Myocyte (in vitro differentiated cells): ENCODE data around the gene TMEM63C. TPM values are rescaled to one million over a fixed set of nuclear protein-coding genes. Genes with fewer than 3 reads are reported as not detected.
"Not testable (repeated sequence)": the region's sequence is repeated elsewhere in the genome, so short reads cannot be mapped to it uniquely, and the experiment has no call there.

Experiments used
- DNase-seq: peaks from one replicate; pipeline ENCODE4 v3.0.0-alpha.2; 2012; ENCODE audit warnings: low read depth
- total RNA-seq: library from RNA; depleted of rRNA; stranded (reverse); fragments of >200 nt; gene quantifications from 2 replicates; pipeline ENCODE4 v1.2.3, GENCODE V29; 2014

The TMEM63C gene
- total RNA-seq, 1 donor from 2014 or later = 0.08 TPM

GRCh38 chr14:77155083-77155482 is 26.5 kb upstream of the TMEM63C start:
- DNase-seq = no peak

DNA sequence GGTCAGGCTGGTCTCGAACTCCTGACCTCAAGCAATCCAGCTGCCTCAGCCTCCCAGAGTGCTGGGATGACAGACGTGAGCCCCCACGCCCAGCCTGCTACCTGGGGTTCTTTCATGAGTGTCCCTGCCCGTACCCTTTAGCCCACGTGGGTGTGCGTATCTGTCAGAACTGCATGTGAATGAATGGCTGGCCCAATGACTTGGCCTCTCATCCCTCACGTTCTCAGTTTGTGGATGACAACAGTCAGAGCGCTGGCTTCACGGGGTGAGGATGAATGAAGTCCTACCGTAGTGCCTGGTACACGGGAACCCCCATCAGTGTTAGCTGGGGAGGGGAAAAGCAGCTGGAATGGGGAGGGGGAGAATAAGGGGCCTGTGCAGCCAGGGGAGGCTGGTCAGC is 23.9 kb upstream of the TMEM63C start:
- DNase-seq = no peak

- DNase-seq = peak; percentile 90
Observed at GRCh38 chr14:77158175-77158881, 23.3 kb upstream of the TMEM63C start.

GRCh38 chr14:77158882-77159255 is 22.7 kb upstream of the TMEM63C start:
- no peak for DNase-seq

DNA sequence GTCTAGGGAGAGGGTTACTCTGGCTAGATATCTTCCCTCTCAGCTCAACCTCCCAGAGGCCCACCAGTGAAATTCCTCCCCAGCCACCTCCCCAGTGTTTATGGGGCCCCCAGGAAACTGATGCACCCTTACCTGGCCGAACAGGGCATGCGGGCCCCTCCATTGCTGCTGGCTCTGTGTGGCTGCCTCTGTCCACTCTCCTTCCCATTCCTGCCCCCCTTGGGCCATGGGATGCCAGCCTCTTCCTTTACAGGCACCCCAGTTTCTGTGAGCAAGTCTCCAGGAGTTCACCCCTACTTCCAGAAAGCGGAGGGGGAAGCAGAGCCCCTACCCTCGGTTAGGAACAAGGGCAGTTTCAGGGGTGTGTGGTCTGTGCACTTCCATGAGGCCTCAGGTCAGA is 20.6 kb upstream of the TMEM63C start:
- DNase-seq = no peak

DNA sequence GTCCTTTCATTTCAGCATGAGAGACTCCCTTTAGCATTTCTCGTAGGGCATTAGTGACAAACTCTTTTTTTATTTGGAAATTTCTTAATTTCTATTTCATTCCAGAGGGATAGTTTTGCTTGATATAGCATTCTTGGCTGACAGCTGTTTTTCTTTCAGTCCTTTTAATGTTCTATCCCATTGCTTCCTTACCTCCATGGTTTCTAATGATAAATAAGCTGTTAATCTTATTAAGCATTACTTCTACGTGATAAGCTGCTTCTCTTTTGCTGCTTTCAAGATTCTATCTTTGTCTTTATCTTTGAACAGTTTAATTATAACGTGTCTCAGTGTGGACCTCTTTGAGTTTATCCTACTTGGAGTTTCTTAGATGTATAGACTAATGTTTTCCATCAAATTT is 11.6 kb upstream of the TMEM63C start:
- no peak for DNase-seq

GRCh38 chr14:77172916-77173315 is 8.7 kb upstream of the TMEM63C start:
- DNase-seq = no peak

GRCh38 chr14:77173911-77174617 is 7.5 kb upstream of the TMEM63C start:
- not testable (repeated sequence) for DNase-seq

- DNase-seq = no peak
Observed at GRCh38 chr14:77175843-77176242, 5.8 kb upstream of the TMEM63C start.

- no peak for DNase-seq
Observed at GRCh38 chr14:77177702-77178101, 3.9 kb upstream of the TMEM63C start.

- DNase-seq = no peak
Observed at GRCh38 chr14:77178656-77179055, 2.9 kb upstream of the TMEM63C start.

GRCh38 chr14:77180726-77181602 is 634 bp upstream of the TMEM63C start:
- no peak for DNase-seq

DNA sequence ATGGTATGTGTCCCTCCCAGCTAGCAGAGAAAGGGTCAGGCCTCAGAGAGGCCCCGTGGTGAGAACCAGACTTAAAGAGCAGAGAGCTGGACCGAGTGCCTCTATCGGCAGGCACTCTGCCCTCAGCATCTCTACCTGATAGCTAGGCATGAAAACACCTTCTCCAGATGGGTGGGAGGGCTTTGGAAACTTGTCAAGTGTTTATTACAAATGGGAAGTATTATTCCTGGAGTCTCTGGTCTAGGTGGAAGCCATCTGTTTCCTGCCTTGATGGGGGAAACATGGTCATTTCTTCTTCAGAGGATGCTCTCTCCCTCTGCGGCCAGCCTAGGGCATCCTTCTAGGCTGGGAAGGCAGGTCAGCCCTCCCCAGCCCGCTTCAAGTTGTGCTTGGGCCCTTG is 2.3 kb downstream of the TMEM63C start:
- no peak for DNase-seq

GRCh38 chr14:77184396-77185092 is 2.9 kb downstream of the TMEM63C start:
- DNase-seq = no peak

DNA sequence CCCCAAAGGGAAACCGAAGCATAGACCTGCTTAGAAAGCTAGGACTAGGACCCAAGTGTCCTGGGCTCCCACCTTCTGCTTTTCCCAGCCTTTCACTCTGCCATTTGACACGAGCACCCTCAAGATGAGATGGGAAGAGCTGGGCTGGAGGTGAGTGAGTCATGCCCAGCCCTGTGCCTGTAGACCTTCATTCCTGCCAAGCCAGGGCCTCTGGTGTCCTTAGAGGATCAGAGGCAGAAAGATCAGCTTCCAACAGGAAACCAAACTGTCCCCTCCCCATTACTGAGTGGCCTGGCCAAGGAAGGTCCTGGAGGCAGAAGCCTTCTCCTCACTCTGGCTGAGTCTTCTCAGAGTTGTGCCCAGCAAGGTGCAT is 3.5 kb downstream of the TMEM63C start:
- no peak for DNase-seq

- peak; percentile 99 for DNase-seq
Observed at GRCh38 chr14:77186911-77187648, 5.5 kb downstream of the TMEM63C start.

- no peak for DNase-seq
Observed at GRCh38 chr14:77187649-77188012, 6.0 kb downstream of the TMEM63C start.

GRCh38 chr14:77189479-77189878 is 7.9 kb downstream of the TMEM63C start:
- no peak for DNase-seq

GRCh38 chr14:77190977-77191376 is 9.4 kb downstream of the TMEM63C start:
- no peak for DNase-seq

DNA sequence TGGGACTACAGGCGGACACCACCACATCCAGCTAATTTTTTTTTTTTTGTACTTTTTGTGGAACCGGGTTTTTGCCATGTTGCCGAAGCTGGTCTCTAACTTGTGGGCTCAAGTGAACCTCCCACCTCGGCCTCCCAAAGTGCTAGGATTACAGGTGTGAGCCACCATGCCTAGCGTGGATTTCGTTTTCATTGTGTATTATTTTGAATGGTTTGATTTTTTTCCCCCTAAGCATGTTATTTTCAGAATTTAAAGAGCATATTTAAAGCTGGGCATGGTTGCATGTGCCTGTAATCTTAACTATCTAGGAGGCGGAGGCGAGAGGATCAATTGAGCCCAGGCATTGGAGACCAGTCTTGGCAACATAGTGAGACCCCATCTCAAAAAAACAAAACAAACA is 13.1 kb downstream of the TMEM63C start:
- DNase-seq = no peak

GRCh38 chr14:77195766-77196165 is 14.2 kb downstream of the TMEM63C start:
- no peak for DNase-seq
